ENCODE data around the gene RALGPS2. TPM values are rescaled to one million over a fixed set of nuclear protein-coding genes. Genes with fewer than 3 reads are reported as not detected.

RALGPS2 gene
- total RNA-seq, 1 experiment from 2014 or later, result 19.3 TPM

- ChIA-PET CTCF (no interaction called here), POLR2A (ENCODE audit: unreplicated experiment) (no interaction called here)
- H3K36me3 ChIP-seq (ENCODE audit: low read depth, low read length), result no peaks in the 10 kb centered on the region; the same call in 1 of the 2 replicates
- BruUV-seq (replicated peaks), result no TSS peak
- H4K20me1 ChIP-seq (ENCODE audit: low read length), result no peaks in the 10 kb centered on the region
- H3K27me3 ChIP-seq (ENCODE audit: low read length), result no peaks in the 10 kb centered on the region
- H3K4me2 ChIP-seq (ENCODE audit: low read length), result no peak overlapping the region
- no peaks in the 10 kb centered on the region for H3K9me2 ChIP-seq (replicated peaks; ENCODE audit: low read length)
- H3K9ac ChIP-seq (ENCODE audit: low read length), result no peak overlapping the region
- TF ChIP-seq EZH2phosphoT487 (IDR thresholded peaks at IDR 0.05; ENCODE audit: borderline replicate concordance, low read length) (no peak), CTCF (conservative IDR thresholded peaks at IDR 0.05; ENCODE audit: low read depth, low read length) (no peak), EZH2 (IDR thresholded peaks at IDR 0.05; ENCODE audit: low read length, unreplicated experiment) (no peak)
- H3K4me3 ChIP-seq (ENCODE audit: low read length), result no peak overlapping the region
- no peaks in the 10 kb centered on the region for H3K9me3 ChIP-seq (ENCODE audit: low read length)
- no peaks in the 10 kb centered on the region for H3K4me1 ChIP-seq (ENCODE audit: insufficient read depth, low read length)
- no peaks in the 10 kb centered on the region for H3K79me2 ChIP-seq (ENCODE audit: low read length)
- H2AFZ ChIP-seq (ENCODE audit: low read length), result no peak overlapping the region
- ATAC-seq, result no peak
- no peak overlapping the region for H3K27ac ChIP-seq (ENCODE audit: low read length)
- H3F3A ChIP-seq (ENCODE audit: low read length, unreplicated experiment), result no peaks in the 10 kb centered on the region
- DNase-seq, result no peak
- intact Hi-C loops (cut with micrococcal nuclease), result no loop called here
These were observed 194.5 kb downstream of the RALGPS2 start for GRCh38 chr1:178919581-178919980.

GRCh38 chr1:178921499-178921898 lies 196.5 kb downstream of the RALGPS2 start:
- Histone ChIP-seq H3K27ac (ENCODE audit: low read length) (no peak overlapping the region), H3K9me2 (replicated peaks; ENCODE audit: low read length) (no peaks in the 10 kb centered on the region), H3K27me3 (ENCODE audit: low read length) (no peaks in the 10 kb centered on the region), H4K20me1 (ENCODE audit: low read length) (no peaks in the 10 kb centered on the region), H3K9ac (ENCODE audit: low read length) (no peak overlapping the region), H3K4me3 (ENCODE audit: low read length) (no peak overlapping the region), H3K36me3 (ENCODE audit: low read depth, low read length) (no peaks in the 10 kb centered on the region; the same call in 1 of the 2 replicates), H2AFZ (ENCODE audit: low read length) (no peak overlapping the region), H3K4me1 (ENCODE audit: insufficient read depth, low read length) (no peaks in the 10 kb centered on the region), H3K9me3 (ENCODE audit: low read length) (no peaks in the 10 kb centered on the region), H3K79me2 (ENCODE audit: low read length) (no peaks in the 10 kb centered on the region), H3F3A (ENCODE audit: low read length, unreplicated experiment) (no peaks in the 10 kb centered on the region), H3K4me2 (ENCODE audit: low read length) (no peak overlapping the region)
- intact Hi-C loops (cut with micrococcal nuclease), result no loop called here
- ChIA-PET CTCF (no interaction called here), POLR2A (ENCODE audit: unreplicated experiment) (no interaction called here)
- BruUV-seq (replicated peaks), result no TSS peak
- no peak for TF ChIP-seq EZH2phosphoT487 (IDR thresholded peaks at IDR 0.05; ENCODE audit: borderline replicate concordance, low read length)
- no peak for TF ChIP-seq CTCF (conservative IDR thresholded peaks at IDR 0.05; ENCODE audit: low read depth, low read length)
- no peak for TF ChIP-seq EZH2 (IDR thresholded peaks at IDR 0.05; ENCODE audit: low read length, unreplicated experiment)
- DNase-seq (no peak), ATAC-seq (no peak)

- ChIA-PET POLR2A (ENCODE audit: unreplicated experiment) (no interaction called here), CTCF (no interaction called here)
- Histone ChIP-seq H3K4me3 (ENCODE audit: low read length) (no peak overlapping the region), H3K27me3 (ENCODE audit: low read length) (no peaks in the 10 kb centered on the region), H3F3A (ENCODE audit: low read length, unreplicated experiment) (no peaks in the 10 kb centered on the region), H3K27ac (ENCODE audit: low read length) (no peak overlapping the region), H3K4me2 (ENCODE audit: low read length) (no peak overlapping the region), H3K36me3 (ENCODE audit: low read depth, low read length) (no peaks in the 10 kb centered on the region), H3K9ac (ENCODE audit: low read length) (no peak overlapping the region), H3K4me1 (ENCODE audit: insufficient read depth, low read length) (no peaks in the 10 kb centered on the region), H2AFZ (ENCODE audit: low read length) (no peak overlapping the region), H3K9me2 (replicated peaks; ENCODE audit: low read length) (no peaks in the 10 kb centered on the region), H3K79me2 (ENCODE audit: low read length) (no peaks in the 10 kb centered on the region), H4K20me1 (ENCODE audit: low read length) (no peaks in the 10 kb centered on the region), H3K9me3 (ENCODE audit: low read length) (no peaks in the 10 kb centered on the region)
- no peak for ATAC-seq
- TF ChIP-seq EZH2phosphoT487 (IDR thresholded peaks at IDR 0.05; ENCODE audit: borderline replicate concordance, low read length), result no peak
- no peak for TF ChIP-seq CTCF (conservative IDR thresholded peaks at IDR 0.05; ENCODE audit: low read depth, low read length)
- no peak for TF ChIP-seq EZH2 (IDR thresholded peaks at IDR 0.05; ENCODE audit: low read length, unreplicated experiment)
- no peak for DNase-seq
- no TSS peak for BruUV-seq (replicated peaks)
- intact Hi-C loops (cut with micrococcal nuclease), result no loop called here
These were observed 198.5 kb downstream of the RALGPS2 start for GRCh38 chr1:178923512-178923911.

Data from PC-3 (cell line).